Keratinocyte (primary cell): ENCODE results near the gene RGS10. TPM values are rescaled to one million over a fixed set of nuclear protein-coding genes. Genes with fewer than 3 reads are reported as not detected.
"Not testable (repeated sequence)": the region's sequence is repeated elsewhere in the genome, so short reads cannot be mapped to it uniquely, and the experiment has no call there.

Source experiments
- DNase-seq: peaks from one replicate; pipeline ENCODE4 v3.0.0-alpha.2; 2011; ENCODE audit warnings: low read depth, missing footprints, low spot score
- FAIRE-seq: peaks from 2 replicates; lab custom pipeline; 2011; peaks lifted over from hg19 to GRCh38; lab: Jason Lieb, UNC
- H2AFZ ChIP-seq: 2 replicates; pipeline ENCODE4 v1.6.0; 2012; ENCODE audit warnings: low read length, control low read depth, inconsistent platforms; ENCODE audit not compliant: control insufficient read depth
- H3K27ac ChIP-seq: 2 replicates; pipeline ENCODE4 v1.5.1; 2011; ENCODE audit warnings: low read length; ENCODE audit not compliant: control insufficient read depth, insufficient read depth
- H3K27me3 ChIP-seq: 3 replicates; pipeline ENCODE4 v1.6.0; 2011; ENCODE audit warnings: low read length; ENCODE audit not compliant: control insufficient read depth, insufficient read depth; ENCODE audit errors: extremely low read depth
- H3K36me3 ChIP-seq, 2 experiments: 2 replicates in 1 of 2; 3 replicates in 1 of 2; pipeline ENCODE4 v1.5.1; 2011; ENCODE audit warnings: low read length in 2 of 2, mild to moderate bottlenecking in 1 of 2; ENCODE audit not compliant: control insufficient read depth in 2 of 2, insufficient read depth in 2 of 2; ENCODE audit errors: extremely low read depth in 1 of 2
- H3K4me1 ChIP-seq: 3 replicates; pipeline ENCODE4 v1.5.1; 2011; ENCODE audit warnings: low read length; ENCODE audit not compliant: control insufficient read depth, insufficient read depth; ENCODE audit errors: extremely low read depth
- H3K4me2 ChIP-seq: 3 replicates; pipeline ENCODE4 v1.6.0; 2011; ENCODE audit warnings: low read depth, low read length; ENCODE audit not compliant: control insufficient read depth, insufficient read depth; ENCODE audit errors: extremely low read depth
- H3K4me3 ChIP-seq, 3 experiments: fragments of 200-600 bp in 1 of 3; sonication (generic) in 1 of 3; 2 replicates in 2 of 3; 3 replicates in 1 of 3; pipeline ENCODE4 v1.5.1; 2011 to 2016; ENCODE audit warnings: low read length in 3 of 3, mild to moderate bottlenecking in 3 of 3, control low read depth in 2 of 3, inconsistent platforms in 1 of 3, low read depth in 1 of 3, mixed read lengths in 1 of 3, mixed run types in 1 of 3, moderate library complexity in 1 of 3; ENCODE audit not compliant: control insufficient read depth in 2 of 3, insufficient read depth in 2 of 3; ENCODE audit errors: extremely low read depth in 1 of 3
- H3K79me2 ChIP-seq: 2 replicates; pipeline ENCODE4 v1.6.0; 2012; ENCODE audit warnings: low read length; ENCODE audit not compliant: control insufficient read depth, insufficient read depth
- H3K9ac ChIP-seq: 3 replicates; pipeline ENCODE4 v1.6.0; 2011; ENCODE audit warnings: low read length; ENCODE audit not compliant: control insufficient read depth, insufficient read depth; ENCODE audit errors: extremely low read depth
- H3K9me1 ChIP-seq: 3 replicates; pipeline ENCODE4 v1.6.0; 2011; ENCODE audit warnings: low read length; ENCODE audit not compliant: control insufficient read depth, insufficient read depth; ENCODE audit errors: extremely low read depth
- H3K9me3 ChIP-seq: 2 replicates; pipeline ENCODE4 v1.5.1; 2012; ENCODE audit warnings: low read depth, low read length; ENCODE audit not compliant: control insufficient read depth
- H4K20me1 ChIP-seq: 3 replicates; pipeline ENCODE4 v1.6.0; 2011; ENCODE audit warnings: low read length; ENCODE audit not compliant: control insufficient read depth, insufficient read depth; ENCODE audit errors: extremely low read depth
- EZH2 ChIP-seq: IDR thresholded peaks from one replicate; pipeline ENCODE4 v1.6.1; 2012; ENCODE audit warnings: inconsistent platforms, mild to moderate bottlenecking, low read length, moderate library complexity
- dilution Hi-C: fragments of 300-500 bp; cut with MboI; formaldehyde crosslinking; loops from one replicate; pipeline ENCODE4 v1.7.0; 2020; ENCODE audit warnings: low sequenced_read_pairs; ENCODE audit not compliant: extremely low pct_ligation_motif_present
- polyA plus RNA-seq, 5 experiments: library from polyadenylated mRNA; depleted of rRNA in 3 of 5; stranded (reverse) in 3 of 5; stranded (forward) in 1 of 5; unstranded in 1 of 5; fragments of >200 nt; gene quantifications; 1 replicate in 1 of 5; 2 replicates in 3 of 5; 3 replicates in 1 of 5; pipeline versions ENCODE4 v1.2.1 to v1.2.3, GENCODE V29; 2011 to 2012; ENCODE audit warnings: missing spikeins in 2 of 5, low read depth in 1 of 5, low replicate concordance in 1 of 5
- TF ChIP-seq, protein P1 (sequence below), 3 experiments: IDR thresholded peaks in 1 of 3; conservative IDR thresholded peaks in 1 of 3; optimal IDR thresholded peaks in 1 of 3; 2 replicates in 2 of 3; 3 replicates in 1 of 3; pipeline versions ENCODE3 to v1.5.1; 2011; ENCODE audit warnings: low read length in 3 of 3, mild to moderate bottlenecking in 3 of 3, moderate library complexity in 2 of 3, control low read depth in 1 of 3, inconsistent platforms in 1 of 3; ENCODE audit not compliant: insufficient read depth in 2 of 3; ENCODE audit errors: extremely low read depth in 1 of 3

Gene RGS10
- polyA plus RNA-seq, 1 donor (not counting 4 experiments of a cell fraction or from before 2014, with no cell fraction given) = 87.8 TPM

GRCh38 chr10:119531067-119531466, 11.5 kb downstream of the RGS10 start:
- FAIRE-seq (no peak), DNase-seq (no peak)
- Histone ChIP-seq H3K9ac (no peak overlapping the region), H3K9me1 (peaks cover 5% of the 10 kb centered on the region), H3K36me3 (peaks cover 0 to 5% of the 10 kb centered on the region in 2 experiments), H3K27me3 (no peaks in the 10 kb centered on the region), H2AFZ (no peak overlapping the region), H3K4me1 (peaks cover 7% of the 10 kb centered on the region), H3K4me3 (no peak overlapping the region), H4K20me1 (peaks cover 3% of the 10 kb centered on the region), H3K79me2 (peaks cover 66% of the 10 kb centered on the region), H3K9me3 (no peaks in the 10 kb centered on the region), H3K27ac (no peak overlapping the region), H3K4me2 (no peak overlapping the region)
- dilution Hi-C loops = no loop called here
- TF ChIP-seq, protein P1, sequence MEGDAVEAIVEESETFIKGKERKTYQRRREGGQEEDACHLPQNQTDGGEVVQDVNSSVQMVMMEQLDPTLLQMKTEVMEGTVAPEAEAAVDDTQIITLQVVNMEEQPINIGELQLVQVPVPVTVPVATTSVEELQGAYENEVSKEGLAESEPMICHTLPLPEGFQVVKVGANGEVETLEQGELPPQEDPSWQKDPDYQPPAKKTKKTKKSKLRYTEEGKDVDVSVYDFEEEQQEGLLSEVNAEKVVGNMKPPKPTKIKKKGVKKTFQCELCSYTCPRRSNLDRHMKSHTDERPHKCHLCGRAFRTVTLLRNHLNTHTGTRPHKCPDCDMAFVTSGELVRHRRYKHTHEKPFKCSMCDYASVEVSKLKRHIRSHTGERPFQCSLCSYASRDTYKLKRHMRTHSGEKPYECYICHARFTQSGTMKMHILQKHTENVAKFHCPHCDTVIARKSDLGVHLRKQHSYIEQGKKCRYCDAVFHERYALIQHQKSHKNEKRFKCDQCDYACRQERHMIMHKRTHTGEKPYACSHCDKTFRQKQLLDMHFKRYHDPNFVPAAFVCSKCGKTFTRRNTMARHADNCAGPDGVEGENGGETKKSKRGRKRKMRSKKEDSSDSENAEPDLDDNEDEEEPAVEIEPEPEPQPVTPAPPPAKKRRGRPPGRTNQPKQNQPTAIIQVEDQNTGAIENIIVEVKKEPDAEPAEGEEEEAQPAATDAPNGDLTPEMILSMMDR (optimal IDR thresholded peaks at IDR 0.05 in 1 of 3, IDR thresholded peaks at IDR 0.05 in 1 of 3, conservative IDR thresholded peaks at IDR 0.05 in 1 of 3; ENCODE audit: extremely low read depth in 1 of 3, insufficient read depth in 2 of 3, low read length in 3 of 3) = no peak
- TF ChIP-seq EZH2 = no peak

DNA sequence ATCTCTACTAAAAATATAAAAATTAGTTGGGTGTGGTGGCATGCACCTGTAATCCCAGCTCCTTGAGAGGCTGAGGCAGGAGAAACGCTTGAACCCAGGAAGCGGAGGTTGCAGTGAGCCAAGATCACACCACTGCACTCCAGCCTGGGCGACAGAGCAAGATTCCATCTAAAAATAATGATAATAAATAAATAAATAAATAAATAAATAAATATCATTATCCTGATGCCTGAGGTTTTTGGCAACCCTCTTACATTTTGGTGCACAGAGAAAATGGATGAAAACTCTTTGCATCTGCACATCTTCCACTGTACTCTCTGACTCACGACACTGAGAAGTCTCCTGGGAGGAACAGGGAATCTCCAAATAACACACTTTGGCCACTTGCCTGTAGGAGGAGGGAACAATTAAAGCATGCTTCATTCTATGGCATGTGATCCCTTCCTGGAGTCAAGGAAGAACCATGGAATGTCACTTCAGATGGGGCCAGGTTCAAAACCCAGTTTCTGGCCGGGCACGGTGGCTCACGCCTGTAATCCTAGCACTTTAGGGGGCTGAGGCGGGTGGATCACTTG, 13.8 kb downstream of the RGS10 start:
- H3K36me3 ChIP-seq, H3K27me3 ChIP-seq, H3K9ac ChIP-seq, H3K9me3 ChIP-seq, H3K4me3 ChIP-seq, DNase-seq, FAIRE-seq, H3K9me1 ChIP-seq, H3K27ac ChIP-seq, H3K4me2 ChIP-seq, dilution Hi-C loops, H4K20me1 ChIP-seq, H2AFZ ChIP-seq, H3K4me1 ChIP-seq: not testable (repeated sequence)
- H3K79me2 ChIP-seq = peaks cover 50% of the 10 kb centered on the region
